ENCODE measurements around the gene CYP26A1.

Gene CYP26A1

DNA sequence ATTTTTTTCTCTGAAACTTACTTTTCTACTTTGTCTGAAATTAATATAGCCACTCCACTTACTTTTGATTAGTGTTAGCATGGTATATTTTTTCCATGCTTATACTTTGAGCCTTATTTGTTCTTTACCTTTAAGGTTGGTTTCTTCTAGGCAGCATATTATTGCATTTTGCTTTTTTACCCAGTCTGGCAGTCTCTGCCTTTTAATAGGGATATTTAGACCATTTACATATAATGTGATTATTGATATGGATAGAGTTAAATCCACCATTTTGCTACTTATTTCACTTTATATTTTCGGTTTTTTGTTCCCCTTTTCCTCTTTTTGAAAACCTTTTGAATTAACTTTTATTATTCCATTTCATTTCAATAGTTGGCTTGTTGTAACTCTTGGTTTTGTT lies 30.3 kb downstream of the CYP26A1 start:
- H3K36me3 Mint-ChIP-seq (ENCODE audit: low read depth): no peaks in the 10 kb centered on the region
- DNase-seq (no peak), ATAC-seq (no peak)
- no peaks in the 10 kb centered on the region for H3K27me3 Mint-ChIP-seq
- H3K4me1 Mint-ChIP-seq: no peaks in the 10 kb centered on the region
- no peaks in the 10 kb centered on the region for H3K9me3 Mint-ChIP-seq
- no peak overlapping the region for H3K27ac Mint-ChIP-seq
- no peak overlapping the region for H3K4me3 Mint-ChIP-seq

- DNase-seq (no peak), ATAC-seq (no peak)
- Mint-ChIP-seq H3K9me3 (no peaks in the 10 kb centered on the region), H3K36me3 (ENCODE audit: low read depth) (no peaks in the 10 kb centered on the region), H3K27me3 (no peaks in the 10 kb centered on the region), H3K27ac (no peak overlapping the region), H3K4me1 (no peaks in the 10 kb centered on the region), H3K4me3 (no peak overlapping the region)
Observed at GRCh38 chr10:93106631-93107072, 33.0 kb downstream of the CYP26A1 start.

DNA sequence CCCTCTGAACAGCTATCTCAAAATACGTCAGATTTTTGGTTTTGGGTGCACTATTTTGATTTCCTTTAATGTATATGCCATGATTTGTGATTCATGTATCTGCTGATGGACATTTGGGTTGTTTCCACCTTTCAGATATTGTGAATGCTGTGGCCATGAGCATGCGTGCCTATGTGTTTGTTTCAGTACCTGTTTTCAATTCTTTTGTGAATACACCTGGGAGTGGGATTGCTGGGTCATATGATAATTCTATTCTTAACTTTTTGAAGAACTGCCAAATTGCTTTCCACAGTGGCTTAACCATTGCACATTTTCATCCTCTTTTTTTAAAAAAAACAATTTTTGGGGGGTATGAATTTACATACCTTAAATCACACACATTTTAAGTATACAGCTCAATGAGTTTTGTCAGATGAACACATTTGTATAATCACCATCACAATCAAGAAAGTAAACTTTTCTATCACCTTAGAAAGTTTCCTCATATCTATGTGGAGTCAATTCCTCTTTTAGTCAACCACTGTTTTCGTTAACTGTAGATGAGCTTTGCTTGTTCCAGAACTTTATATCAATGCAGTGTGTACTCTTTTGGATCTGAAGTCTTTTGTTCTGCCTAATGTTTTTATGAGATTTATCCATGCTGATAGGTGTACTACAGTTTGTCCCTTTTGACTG lies 36.9 kb downstream of the CYP26A1 start:
- Mint-ChIP-seq H3K36me3 (ENCODE audit: low read depth) (no peaks in the 10 kb centered on the region), H3K4me3 (no peak overlapping the region), H3K4me1 (peaks cover 3% of the 10 kb centered on the region), H3K27ac (no peak overlapping the region), H3K9me3 (no peaks in the 10 kb centered on the region), H3K27me3 (peaks cover 8% of the 10 kb centered on the region)
- DNase-seq (no peak), ATAC-seq (no peak)

GRCh38 chr10:93113042-93113441 lies 39.3 kb downstream of the CYP26A1 start:
- Mint-ChIP-seq H3K9me3 (no peaks in the 10 kb centered on the region), H3K27me3 (peaks cover 8% of the 10 kb centered on the region), H3K4me1 (peaks cover 8% of the 10 kb centered on the region), H3K36me3 (ENCODE audit: low read depth) (no peaks in the 10 kb centered on the region), H3K4me3 (no peak overlapping the region), H3K27ac (no peak overlapping the region)
- DNase-seq (no peak), ATAC-seq (no peak)

GRCh38 chr10:93115661-93116383 lies 42.1 kb downstream of the CYP26A1 start:
- H3K9me3 Mint-ChIP-seq: no peaks in the 10 kb centered on the region
- no peak overlapping the region for H3K4me3 Mint-ChIP-seq
- ATAC-seq (peak; percentile 74), DNase-seq (peak; percentile 76)
- H3K36me3 Mint-ChIP-seq (ENCODE audit: low read depth): no peaks in the 10 kb centered on the region
- no peak overlapping the region for H3K27ac Mint-ChIP-seq
- peaks cover 8% of the 10 kb centered on the region for H3K27me3 Mint-ChIP-seq
- H3K4me1 Mint-ChIP-seq: peaks cover 8% of the 10 kb centered on the region

DNA sequence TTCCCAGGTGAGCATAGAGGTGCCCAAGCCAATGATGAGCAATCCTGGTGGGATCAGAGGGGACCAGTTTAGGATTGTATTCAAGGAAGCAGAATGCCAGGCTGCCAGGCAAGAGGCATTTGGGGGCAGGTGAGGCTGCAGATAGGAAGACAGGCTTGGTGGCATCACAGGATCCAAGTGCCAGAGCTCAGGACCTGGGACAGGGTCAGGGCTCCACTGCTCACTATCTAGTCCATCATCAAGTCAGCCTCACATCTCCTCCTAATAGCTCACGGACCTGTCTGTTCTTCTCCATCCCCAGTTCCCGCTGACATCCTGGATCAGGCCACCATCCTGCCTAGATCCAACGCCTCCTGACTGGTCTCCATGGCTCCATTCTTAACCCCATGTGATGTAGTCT lies 47.6 kb downstream of the CYP26A1 start:
- no peak overlapping the region for H3K27ac Mint-ChIP-seq

DNA sequence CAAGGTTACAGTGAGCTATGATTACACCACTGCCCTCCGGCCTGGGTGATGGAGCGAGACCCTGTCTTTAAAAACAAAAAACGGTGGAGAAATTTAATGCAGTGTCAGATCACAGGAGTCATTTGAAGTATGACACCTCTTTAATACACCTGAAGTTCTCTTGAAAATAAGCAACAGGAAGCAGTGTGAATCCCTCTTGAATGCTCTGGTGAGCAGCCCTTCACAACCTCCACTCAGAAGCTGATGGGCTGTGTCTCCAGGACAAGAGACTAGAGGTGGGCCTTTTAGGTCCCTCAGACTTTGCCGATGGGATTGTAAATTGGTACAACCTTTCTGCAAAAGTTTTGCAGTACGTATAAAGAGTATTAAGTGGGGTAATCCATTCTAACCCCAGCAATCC lies 50.1 kb downstream of the CYP26A1 start:
- no peaks in the 10 kb centered on the region for H3K27me3 Mint-ChIP-seq
- ATAC-seq: no peak
- no peak overlapping the region for H3K4me3 Mint-ChIP-seq
- peaks cover 19% of the 10 kb centered on the region for H3K9me3 Mint-ChIP-seq
- no peak overlapping the region for H3K27ac Mint-ChIP-seq
- no peak for DNase-seq
- peaks cover 25% of the 10 kb centered on the region for H3K4me1 Mint-ChIP-seq
- H3K36me3 Mint-ChIP-seq (ENCODE audit: low read depth): peaks cover 7% of the 10 kb centered on the region

More for the DNA sequence above, 47.6 kb downstream of the CYP26A1 start:
- H3K4me1 Mint-ChIP-seq: peaks cover 25% of the 10 kb centered on the region
- DNase-seq (no peak), ATAC-seq (no peak)
- no peaks in the 10 kb centered on the region for H3K27me3 Mint-ChIP-seq
- H3K4me3 Mint-ChIP-seq: no peak overlapping the region
- peaks cover 2% of the 10 kb centered on the region for H3K36me3 Mint-ChIP-seq (ENCODE audit: low read depth)
- H3K9me3 Mint-ChIP-seq: peaks cover 12% of the 10 kb centered on the region

GRCh38 chr10:93124580-93125318 lies 51.1 kb downstream of the CYP26A1 start:
- H3K36me3 Mint-ChIP-seq (ENCODE audit: low read depth): peaks cover 7% of the 10 kb centered on the region

DNA sequence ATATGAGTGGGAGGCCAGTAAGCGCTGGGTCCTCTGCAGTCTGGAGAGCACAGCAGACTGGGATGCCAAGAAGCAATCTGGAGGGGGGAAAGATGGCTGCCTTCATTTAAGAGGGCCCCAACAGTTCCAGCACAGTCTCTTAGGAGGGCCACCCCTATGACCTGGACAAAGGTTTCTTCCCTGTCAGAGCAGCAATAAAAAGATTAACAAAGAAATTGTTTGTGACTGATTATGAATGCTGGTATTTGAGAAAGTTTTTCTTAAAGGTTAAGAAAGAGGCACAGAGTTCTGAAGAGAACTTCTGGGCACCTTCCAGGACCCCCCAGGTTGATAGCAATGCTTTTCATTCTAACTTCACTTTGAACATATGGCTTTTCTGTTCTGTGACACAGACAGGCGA lies 52.3 kb downstream of the CYP26A1 start:
- Mint-ChIP-seq H3K4me3 (no peak overlapping the region), H3K27ac (no peak overlapping the region), H3K27me3 (no peaks in the 10 kb centered on the region), H3K36me3 (ENCODE audit: low read depth) (peaks cover 7% of the 10 kb centered on the region), H3K4me1 (peaks cover 25% of the 10 kb centered on the region), H3K9me3 (peaks cover 19% of the 10 kb centered on the region)
- no peak for ATAC-seq
- no peak for DNase-seq

More at GRCh38 chr10:93124580-93125318, 51.1 kb downstream of the CYP26A1 start:
- Mint-ChIP-seq H3K4me3 (no peak overlapping the region), H3K9me3 (peaks cover 19% of the 10 kb centered on the region), H3K27me3 (no peaks in the 10 kb centered on the region), H3K4me1 (peaks cover 25% of the 10 kb centered on the region), H3K27ac (no peak overlapping the region)
- DNase-seq: no peak
- no peak for ATAC-seq

- DNase-seq: peak; percentile 17
- Mint-ChIP-seq H3K4me3 (no peak overlapping the region), H3K4me1 (peaks cover 25% of the 10 kb centered on the region), H3K27ac (no peak overlapping the region), H3K36me3 (ENCODE audit: low read depth) (peaks cover 7% of the 10 kb centered on the region), H3K27me3 (no peaks in the 10 kb centered on the region), H3K9me3 (peaks cover 19% of the 10 kb centered on the region)
- ATAC-seq: no peak
Observed at GRCh38 chr10:93126483-93127052, 52.9 kb downstream of the CYP26A1 start.
